HCT116 (cell line): ENCODE data around the gene HIPK3. TPM values are rescaled to one million over a fixed set of nuclear protein-coding genes. Genes with fewer than 3 reads are reported as not detected.

Experiments used
- ATAC-seq: fragments of 200-7000 bp; cut with Tn5 transposase; 2 replicates; pipeline ENCODE4 v1.9.1; 2020; ENCODE audit warnings: mild to moderate bottlenecking, moderate library complexity
- BruUV-seq: library from RNA; stranded (reverse); fragments of 400-500 nt; replicated peaks from 2 replicates; lab custom pipeline; 2021; lab: Mats Ljungman, UMichigan
- CTCF ChIA-PET: fragments of 300-600 bp; sonication (Branson Sonifier 250); formaldehyde crosslinking; loops from one replicate; lab custom pipeline; 2021; ENCODE audit warnings: antibody characterized with exemption; lab: Charles Lee
- POLR2A ChIA-PET: fragments of 300-600, 350-600 bp; sonication (Branson Sonifier 250); formaldehyde crosslinking; loops from one replicate; lab custom pipeline; 2021; ENCODE audit warnings: antibody characterized with exemption; lab: Charles Lee
- RAD21 ChIA-PET, 2 experiments: fragments of 300-600 bp; sonication (Branson Sonifier 250); formaldehyde crosslinking; loops; one replicate each; lab custom pipeline; 2023; ENCODE audit warnings: low total read pairs in 2 of 2; ENCODE audit not compliant: uncharacterized antibody in 2 of 2, unreplicated experiment in 2 of 2, low non-redundant PET in 1 of 2; lab: Charles Lee
- DNase-seq: peaks from one replicate; pipeline ENCODE4 v3.0.0-alpha.2; 2010; ENCODE audit warnings: low read depth, low spot score
- H2AFZ ChIP-seq: fragments of 200-600 bp; shearing (Covaris generic), sonication (generic); 2 replicates; pipeline ENCODE4 v1.6.1; 2017; ENCODE audit warnings: low read depth, mixed run types, mixed read lengths, antibody characterized with exemption, low read length; ENCODE audit not compliant: poor library complexity, severe bottlenecking
- H3K27ac ChIP-seq: 2 replicates; pipeline ENCODE4 v1.5.1; 2012; ENCODE audit warnings: low read depth, low read length
- H3K27me3 ChIP-seq: fragments of 200-600 bp; sonication (generic); 2 replicates; pipeline ENCODE4 v1.6.1; 2016; ENCODE audit warnings: mixed run types, low read length, mixed read lengths; ENCODE audit not compliant: insufficient read depth
- H3K36me3 ChIP-seq, 2 experiments: fragments of 200-500 bp in 1 of 2; fragments of 200-600 bp in 1 of 2; sonication (Bioruptor generic) in 1 of 2; sonication (generic) in 1 of 2; 2 replicates each; pipeline versions ENCODE4 v1.5.1 to v1.6.1; 2014 to 2016; ENCODE audit warnings: low read length in 2 of 2, inconsistent platforms in 1 of 2, mixed read lengths in 1 of 2, mixed run types in 1 of 2; ENCODE audit not compliant: insufficient read depth in 2 of 2, control insufficient read depth in 1 of 2
- H3K4me1 ChIP-seq, 2 experiments: fragments of 200-600 bp in 1 of 2; sonication (generic) in 1 of 2; 2 replicates each; pipeline versions ENCODE4 v1.5.1 to v1.6.1; 2012 to 2017; ENCODE audit warnings: low read length in 2 of 2, inconsistent platforms in 1 of 2, mild to moderate bottlenecking in 1 of 2, mixed read lengths in 1 of 2, mixed run types in 1 of 2, moderate library complexity in 1 of 2; ENCODE audit not compliant: insufficient read depth in 2 of 2, control insufficient read depth in 1 of 2
- H3K4me2 ChIP-seq: fragments of 200-600 bp; sonication (generic); 2 replicates; pipeline ENCODE4 v1.6.1; 2017; ENCODE audit warnings: mixed run types, low read length, mixed read lengths
- H3K4me3 ChIP-seq, 2 experiments: fragments of 200-600 bp in 1 of 2; sonication (generic) in 1 of 2; replicated peaks in 1 of 2; 2 replicates each; pipeline ENCODE4 v1.5.1; 2011 to 2016; ENCODE audit warnings: low read length in 2 of 2, control low read depth in 1 of 2, low read depth in 1 of 2, mild to moderate bottlenecking in 1 of 2, mixed read lengths in 1 of 2, mixed run types in 1 of 2
- H3K79me2 ChIP-seq: fragments of 200-600 bp; sonication (generic); 2 replicates; pipeline ENCODE4 v1.6.1; 2017; ENCODE audit warnings: mild to moderate bottlenecking, mixed run types, low read length, moderate library complexity, mixed read lengths; ENCODE audit not compliant: insufficient read depth
- H3K9ac ChIP-seq: fragments of 200-600 bp; sonication (generic); 2 replicates; pipeline ENCODE4 v1.6.1; 2016; ENCODE audit warnings: low read length, mixed read lengths
- H3K9me2 ChIP-seq: fragments of 200-600 bp; sonication (generic), shearing (Covaris generic); 2 replicates; pipeline ENCODE4 v1.6.1; 2017; ENCODE audit warnings: mixed run types, mild to moderate bottlenecking, moderate library complexity; ENCODE audit not compliant: insufficient read depth
- H3K9me3 ChIP-seq, 2 experiments: fragments of 200-500 bp in 1 of 2; fragments of 200-600 bp in 1 of 2; sonication (Bioruptor generic) in 1 of 2; sonication (generic) in 1 of 2; 2 replicates each; pipeline ENCODE4 v1.6.1; 2014 to 2017; ENCODE audit warnings: low read length in 2 of 2, mixed read lengths in 2 of 2, inconsistent platforms in 1 of 2, low read depth in 1 of 2, mild to moderate bottlenecking in 1 of 2, mixed run types in 1 of 2, moderate library complexity in 1 of 2; ENCODE audit not compliant: control insufficient read depth in 1 of 2, insufficient read depth in 1 of 2
- H4K20me1 ChIP-seq: fragments of 200-600 bp; sonication (generic), shearing (Covaris generic); 2 replicates; pipeline ENCODE4 v1.6.1; 2017; ENCODE audit warnings: mixed run types, mild to moderate bottlenecking, moderate library complexity; ENCODE audit not compliant: insufficient read depth
- ATF3 ChIP-seq: IDR thresholded peaks from 2 replicates; pipeline ENCODE4 v1.6.1; 2012
- CEBPB ChIP-seq: IDR thresholded peaks from 2 replicates; pipeline ENCODE4 v1.6.1; 2012; ENCODE audit warnings: low read depth
- EGR1 ChIP-seq: IDR thresholded peaks from 2 replicates; pipeline ENCODE4 v1.6.1; 2012; ENCODE audit warnings: low read depth
- ELF1 ChIP-seq: IDR thresholded peaks from 2 replicates; pipeline ENCODE4 v1.6.1; 2012; ENCODE audit warnings: low read depth, borderline replicate concordance
- EZH2 ChIP-seq: fragments of 200-600 bp; sonication (generic); IDR thresholded peaks from 2 replicates; pipeline ENCODE4 v1.6.1; 2017; ENCODE audit warnings: antibody characterized with exemption, mixed run types
- EZH2phosphoT487 ChIP-seq: fragments of 200-600 bp; IDR thresholded peaks from 2 replicates; pipeline ENCODE4 v1.6.1; 2018; ENCODE audit warnings: antibody characterized with exemption, borderline replicate concordance
- FOSL1 ChIP-seq: IDR thresholded peaks from 2 replicates; pipeline ENCODE4 v1.6.1; 2012; ENCODE audit warnings: low read depth
- MAX ChIP-seq: IDR thresholded peaks from 2 replicates; pipeline ENCODE4 v1.6.1; 2012
- POLR2A ChIP-seq: IDR thresholded peaks from 2 replicates; pipeline ENCODE4 v1.7.0; 2011; ENCODE audit warnings: borderline replicate concordance; ENCODE audit not compliant: insufficient read depth, insufficient read length; ENCODE audit errors: extremely low read depth
- POLR2AphosphoS5 ChIP-seq: IDR thresholded peaks from 2 replicates; pipeline ENCODE4 v1.6.1; 2011; ENCODE audit warnings: mild to moderate bottlenecking, low read depth, low read length, moderate library complexity
- RAD21 ChIP-seq: IDR thresholded peaks from 2 replicates; pipeline ENCODE4 v1.6.1; 2012; ENCODE audit warnings: low read depth, mild to moderate bottlenecking
- REST ChIP-seq: IDR thresholded peaks from 2 replicates; pipeline ENCODE4 v1.6.1; 2012; ENCODE audit warnings: low read depth
- SIN3A ChIP-seq: IDR thresholded peaks from 2 replicates; pipeline ENCODE4 v1.6.1; 2012; ENCODE audit warnings: low read depth
- SP1 ChIP-seq: IDR thresholded peaks from 2 replicates; pipeline ENCODE4 v1.6.1; 2012; ENCODE audit warnings: low read depth
- SRF ChIP-seq: IDR thresholded peaks from 2 replicates; pipeline ENCODE4 v1.6.1; 2012; ENCODE audit warnings: low read depth
- TCF7L2 ChIP-seq: IDR thresholded peaks from 2 replicates; pipeline ENCODE4 v1.7.0; 2011; ENCODE audit warnings: borderline replicate concordance, inconsistent platforms; ENCODE audit not compliant: insufficient read depth, insufficient read length; ENCODE audit errors: extremely low read depth
- YY1 ChIP-seq: IDR thresholded peaks from 2 replicates; pipeline ENCODE4 v1.6.1; 2011; ENCODE audit warnings: low read length, low read depth, moderate library complexity, mild to moderate bottlenecking; ENCODE audit not compliant: insufficient replicate concordance; ENCODE audit errors: extremely low read depth
- ZBTB33 ChIP-seq: IDR thresholded peaks from 2 replicates; pipeline ENCODE4 v1.6.1; 2011; ENCODE audit warnings: mild to moderate bottlenecking, low read length, moderate library complexity; ENCODE audit not compliant: insufficient replicate concordance; ENCODE audit errors: extremely low read depth
- ZFX ChIP-seq: fragments of 450-650 bp; IDR thresholded peaks from 2 replicates; pipeline ENCODE4 v1.6.1; 2017
- ZNF274 ChIP-seq: fragments of 200-500 bp; sonication (Bioruptor generic); IDR thresholded peaks from 2 replicates; pipeline ENCODE4 v1.6.1; 2014; ENCODE audit warnings: mild to moderate bottlenecking, low read depth, low read length, inconsistent platforms
- intact Hi-C: fragments of 100-400 bp; cut with micrococcal nuclease; formaldehyde crosslinking; loops from 2 replicates; pipeline ENCODE4 v1.10.0; 2022
- total RNA-seq: library from RNA; stranded (reverse); gene quantifications from one replicate; pipeline ENCODE4 v1.2.1, GENCODE V29; 2021; ENCODE audit not compliant: unreplicated experiment

Gene HIPK3
- total RNA-seq, 1 experiment from 2014 or later = 35.2 TPM

GRCh38 chr11:33225371-33225770 lies 31.8 kb upstream of the HIPK3 start:
- H3K4me2 ChIP-seq = no peak overlapping the region
- ChIA-PET CTCF (no interaction called here), POLR2A (no interaction called here), RAD21 (no interaction called here)
- H3K27ac ChIP-seq = no peak overlapping the region
- ATAC-seq = no peak
- no peaks in the 10 kb centered on the region for H3K27me3 ChIP-seq
- H2AFZ ChIP-seq = no peak overlapping the region
- intact Hi-C loops = no loop called here
- H3K9me2 ChIP-seq = no peaks in the 10 kb centered on the region
- H3K9me3 ChIP-seq = no peaks in the 10 kb centered on the region
- no TSS peak for BruUV-seq
- no peak overlapping the region for H3K9ac ChIP-seq
- no peaks in the 10 kb centered on the region for H3K79me2 ChIP-seq
- H3K4me3 ChIP-seq = no peak overlapping the region
- H3K36me3 ChIP-seq = no peaks in the 10 kb centered on the region
- no peak for DNase-seq
- H4K20me1 ChIP-seq = no peaks in the 10 kb centered on the region
- TF ChIP-seq SIN3A (no peak), EZH2phosphoT487 (no peak), POLR2A (no peak), MAX (no peak), ZBTB33 (no peak), TCF7L2 (no peak), EGR1 (no peak), ELF1 (no peak), REST (no peak), SRF (no peak), POLR2AphosphoS5 (no peak), YY1 (no peak), ZFX (no peak), ATF3 (no peak), CEBPB (no peak), FOSL1 (no peak), RAD21 (no peak), ZNF274 (no peak), SP1 (no peak), EZH2 (no peak)
- TF ChIP-seq, all 23 proteins: peak for 0
- H3K4me1 ChIP-seq = no peaks in the 10 kb centered on the region
